Thoracic aorta (tissue), 2 donors: ENCODE results near the gene LRSAM1. TPM values are rescaled to one million over a fixed set of nuclear protein-coding genes. Genes with fewer than 3 reads are reported as not detected.

ENCODE experiments used
- ATAC-seq: fragments of 150-250 bp; one replicate; pipeline ENCODE4 v1.8.0; 2017; ENCODE audit warnings: low read depth; ENCODE audit not compliant: insufficient number of reproducible peaks, low FRiP score
- DNase-seq: peaks from one replicate; pipeline ENCODE4 v3.0.0-alpha.2; 2020; ENCODE audit warnings: low spot score
- H3K27ac ChIP-seq, 2 donors: fragments of 200-600 bp; sonication (generic); 1 replicate in 1 of 2; 2 replicates in 1 of 2; pipeline ENCODE4 v1.5.1; 2016; ENCODE audit warnings: mild to moderate bottlenecking in 2 of 2, moderate library complexity in 2 of 2
- H3K27me3 ChIP-seq: fragments of 200-600 bp; sonication (generic); replicated peaks from 2 replicates; pipeline ENCODE4 v1.6.0; 2016; ENCODE audit warnings: mild to moderate bottlenecking; ENCODE audit not compliant: insufficient read depth
- H3K36me3 ChIP-seq: fragments of 200-600 bp; sonication (generic); one replicate; pipeline ENCODE4 v1.5.1; 2016
- H3K4me1 ChIP-seq, 2 donors: fragments of 200-600 bp; sonication (generic); 1 replicate in 1 of 2; 2 replicates in 1 of 2; pipeline versions ENCODE4 v1.5.1 to v1.6.0; 2016; ENCODE audit warnings: low read depth in 2 of 2, mild to moderate bottlenecking in 1 of 2; ENCODE audit not compliant: control insufficient read depth in 1 of 2
- H3K4me3 ChIP-seq: fragments of 200-600 bp; sonication (generic); 2 replicates; pipeline ENCODE4 v1.5.1; 2016; ENCODE audit warnings: mild to moderate bottlenecking
- H3K9me3 ChIP-seq: fragments of 200-600 bp; sonication (generic); 2 replicates; pipeline ENCODE4 v1.5.1; 2016
- CTCF ChIP-seq: fragments of 200-600 bp; sonication (generic); IDR thresholded peaks from one replicate; pipeline ENCODE4 v1.5.1; 2019; ENCODE audit warnings: antibody characterized with exemption
- total RNA-seq, 2 donors: library from RNA; depleted of rRNA; stranded (reverse); fragments of >200 nt; gene quantifications; one replicate each; pipeline versions ENCODE4 v1.1.0 to v1.2.3, GENCODE V29; 2016

Gene LRSAM1
- total RNA-seq, 2 donors from 2014 or later = 16.4 to 22.6 TPM

GRCh38 chr9:127485995-127486394 lies 34.7 kb downstream of the LRSAM1 start:
- no peaks in the 10 kb centered on the region for H3K9me3 ChIP-seq
- peaks cover 57% of the 10 kb centered on the region for H3K36me3 ChIP-seq
- no peaks in the 10 kb centered on the region for H3K4me1 ChIP-seq
- no peaks in the 10 kb centered on the region for H3K27me3 ChIP-seq
- no peak overlapping the region for H3K27ac ChIP-seq
- H3K4me3 ChIP-seq = no peak overlapping the region
- DNase-seq (no peak), ATAC-seq (no peak)
- TF ChIP-seq CTCF = no peak

- no peaks in the 10 kb centered on the region for H3K27me3 ChIP-seq
- no peak overlapping the region for H3K4me3 ChIP-seq
- no peak overlapping the region for H3K27ac ChIP-seq
- DNase-seq = no peak
- TF ChIP-seq CTCF = no peak
- no peak for ATAC-seq
- no peaks in the 10 kb centered on the region for H3K4me1 ChIP-seq
- no peaks in the 10 kb centered on the region for H3K9me3 ChIP-seq
- peaks cover 65% of the 10 kb centered on the region for H3K36me3 ChIP-seq
Observed at GRCh38 chr9:127488946-127489345, 37.6 kb downstream of the LRSAM1 start.

GRCh38 chr9:127489471-127490115 lies 38.3 kb downstream of the LRSAM1 start:
- Histone ChIP-seq H3K4me3 (no peak overlapping the region), H3K4me1 (peaks cover 0 to 4% of the 10 kb centered on the region in 2 donors), H3K36me3 (peaks cover 66% of the 10 kb centered on the region), H3K27me3 (no peaks in the 10 kb centered on the region), H3K27ac (peak overlapping the region in 1 of 2 donors; percentile 5), H3K9me3 (no peaks in the 10 kb centered on the region)
- no peak for TF ChIP-seq CTCF
- DNase-seq (no peak), ATAC-seq (no peak)

- Histone ChIP-seq H3K36me3 (peaks cover 63% of the 10 kb centered on the region), H3K4me3 (no peak overlapping the region), H3K27ac (no peak overlapping the region), H3K4me1 (peaks cover 3 to 14% of the 10 kb centered on the region in 2 donors), H3K27me3 (no peaks in the 10 kb centered on the region), H3K9me3 (no peaks in the 10 kb centered on the region)
- ATAC-seq = no peak
- TF ChIP-seq CTCF = no peak
- no peak for DNase-seq
Observed at GRCh38 chr9:127490535-127491230, 39.4 kb downstream of the LRSAM1 start.

- Histone ChIP-seq H3K9me3 (no peaks in the 10 kb centered on the region), H3K4me1 (peaks cover 6 to 21% of the 10 kb centered on the region in 2 donors), H3K27ac (no peak overlapping the region), H3K4me3 (no peak overlapping the region), H3K27me3 (no peaks in the 10 kb centered on the region), H3K36me3 (peaks cover 60% of the 10 kb centered on the region)
- ATAC-seq (no peak), DNase-seq (no peak)
- TF ChIP-seq CTCF = no peak
Observed at GRCh38 chr9:127491516-127491915, 40.2 kb downstream of the LRSAM1 start.
